Left forelimb (tissue), 1 donor: ENCODE measurements around the gene SARS2.
"Not testable (repeated sequence)": the region's sequence is repeated elsewhere in the genome, so short reads cannot be mapped to it uniquely, and the experiment has no call there.

Experiments used
- DNase-seq: peaks from one replicate; pipeline ENCODE4 v3.0.0-alpha.2; 2018; ENCODE audit warnings: low spot score

SARS2 gene

DNA sequence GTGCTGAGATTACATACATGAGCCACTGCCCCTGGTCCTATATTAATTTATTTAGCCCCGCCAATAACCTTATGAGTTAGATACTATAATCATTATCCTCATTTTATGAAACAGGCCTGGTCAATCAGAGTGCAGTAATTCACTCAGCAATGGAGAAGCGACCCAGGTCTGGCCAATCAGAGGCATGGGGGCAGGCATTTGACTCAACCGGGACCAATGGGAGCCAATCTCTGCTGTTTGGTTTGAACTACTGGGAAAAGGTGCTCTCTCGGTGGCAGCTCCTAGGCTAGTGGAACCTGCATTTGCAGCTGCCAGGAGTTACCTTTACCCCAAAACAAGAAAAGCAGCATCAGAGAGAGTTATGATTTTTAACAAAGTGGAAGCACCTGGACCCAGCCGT lies 37.7 kb downstream of the SARS2 start:
- DNase-seq = no peak

DNA sequence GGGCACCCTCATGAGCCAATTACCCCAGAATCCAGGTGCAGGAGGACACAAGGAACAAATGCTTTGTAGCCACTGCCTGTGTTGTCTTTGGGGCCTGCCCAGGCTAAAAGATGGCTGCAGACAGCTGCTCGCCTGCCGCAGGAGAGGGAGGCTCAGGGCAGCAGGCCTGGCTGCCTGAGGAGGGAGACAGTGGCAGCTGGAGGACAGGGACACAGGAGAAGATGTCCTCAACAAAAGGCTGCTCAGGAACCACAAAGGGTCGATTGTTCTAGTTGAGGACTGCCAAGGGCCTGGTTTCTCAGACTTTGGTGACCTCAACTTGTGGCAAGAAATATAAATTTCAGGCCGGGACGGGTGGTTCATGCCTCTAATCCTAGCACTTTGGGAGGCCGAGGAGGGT lies 38.8 kb downstream of the SARS2 start:
- no peak for DNase-seq

DNA sequence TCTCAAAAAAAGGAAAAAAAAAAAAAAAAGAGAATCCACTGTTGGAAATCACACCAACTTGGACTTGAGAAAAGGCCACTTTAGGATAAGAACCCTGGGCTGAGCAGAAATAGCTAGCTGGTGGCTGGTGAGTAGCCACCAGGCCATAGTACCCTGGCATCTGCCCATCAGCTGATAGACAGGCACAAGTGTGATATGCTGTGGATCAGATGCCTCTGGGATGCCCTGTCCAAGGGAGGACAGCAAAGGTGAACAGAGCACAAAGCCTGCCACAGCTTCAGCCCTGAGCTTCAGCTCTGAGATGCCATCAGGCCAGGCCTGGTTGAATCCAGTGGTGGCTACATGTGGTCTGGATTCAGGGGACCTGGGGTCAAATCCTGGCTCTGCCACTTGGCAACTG lies 39.9 kb downstream of the SARS2 start:
- no peak for DNase-seq

DNA sequence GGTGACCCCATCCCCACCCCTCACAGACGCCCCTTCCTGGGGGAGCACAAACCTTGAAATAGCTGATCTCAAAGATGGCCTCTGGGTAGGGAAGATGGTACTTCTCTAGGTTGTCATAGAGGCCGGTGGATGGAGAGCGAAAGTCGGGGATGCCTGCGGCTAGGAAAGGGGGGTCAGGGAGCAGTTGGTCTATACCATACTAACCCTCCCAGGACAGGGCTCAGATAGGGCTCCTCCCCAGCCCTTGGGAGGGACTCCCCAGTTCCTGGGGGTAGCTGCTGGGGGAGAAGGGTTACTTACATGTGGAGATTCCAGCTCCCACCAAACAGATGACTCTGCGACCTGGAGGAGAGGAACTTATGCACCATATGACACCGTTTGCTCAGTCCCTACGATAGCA lies 40.8 kb downstream of the SARS2 start:
- no peak for DNase-seq

DNA sequence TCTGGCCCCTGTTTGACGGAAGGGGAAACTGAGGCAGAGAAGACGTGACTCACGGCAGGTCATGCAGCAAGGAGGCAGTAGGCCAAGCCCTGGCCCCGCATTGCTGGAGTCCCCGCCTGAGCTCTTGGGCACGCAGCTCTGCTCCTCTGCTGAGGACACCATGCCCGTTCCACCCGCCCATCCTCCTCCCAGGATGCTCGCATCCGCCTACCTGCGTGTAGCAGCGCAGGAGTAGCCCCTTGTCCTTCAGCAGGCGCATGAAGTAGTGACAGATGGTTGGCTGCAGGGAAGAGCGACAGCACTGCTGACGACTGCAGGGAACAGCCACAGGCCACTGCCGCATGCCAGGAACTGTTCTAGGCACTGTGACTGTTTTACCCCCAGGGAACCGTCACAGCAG lies 41.7 kb downstream of the SARS2 start:
- no peak for DNase-seq

DNA sequence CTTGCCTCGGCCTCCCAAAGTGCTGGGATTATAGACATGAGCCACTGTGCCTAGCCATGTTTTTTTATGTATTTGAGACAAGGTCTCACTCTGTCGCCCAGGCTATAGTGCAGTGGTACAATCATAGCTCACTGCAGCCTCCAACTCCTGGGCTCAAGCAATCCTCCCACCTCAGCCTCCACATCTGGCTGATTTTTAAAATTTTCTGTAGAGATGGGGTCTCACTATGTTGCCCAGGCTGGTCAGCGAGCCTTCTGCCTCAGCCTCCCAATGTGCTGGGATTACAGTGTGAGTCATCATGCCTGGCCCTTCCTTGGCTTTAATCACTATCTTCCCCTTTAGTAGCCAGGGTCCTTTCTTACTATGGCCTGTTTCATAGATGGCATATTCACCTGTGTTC lies 45.9 kb downstream of the SARS2 start:
- not testable (repeated sequence) for DNase-seq

DNA sequence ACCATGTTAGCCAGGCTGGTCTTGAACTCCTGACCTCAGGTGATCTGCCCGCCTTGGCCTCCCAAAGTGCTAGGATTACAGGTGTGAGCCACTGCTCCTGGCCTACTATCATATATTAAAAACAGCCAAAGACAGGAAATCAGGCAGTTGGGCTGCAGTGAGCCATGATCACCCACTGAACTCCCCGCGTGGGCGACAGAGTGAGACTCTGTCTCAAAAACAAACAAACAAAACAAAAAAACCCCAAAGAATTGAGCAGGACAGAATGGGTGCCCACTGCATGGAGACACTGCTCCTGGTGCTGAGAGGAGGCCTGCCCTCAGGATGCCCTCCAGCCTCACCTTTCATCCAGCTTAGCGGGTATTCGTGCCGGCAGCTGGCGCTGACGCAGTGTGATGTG lies 47.3 kb downstream of the SARS2 start:
- DNase-seq = no peak

DNA sequence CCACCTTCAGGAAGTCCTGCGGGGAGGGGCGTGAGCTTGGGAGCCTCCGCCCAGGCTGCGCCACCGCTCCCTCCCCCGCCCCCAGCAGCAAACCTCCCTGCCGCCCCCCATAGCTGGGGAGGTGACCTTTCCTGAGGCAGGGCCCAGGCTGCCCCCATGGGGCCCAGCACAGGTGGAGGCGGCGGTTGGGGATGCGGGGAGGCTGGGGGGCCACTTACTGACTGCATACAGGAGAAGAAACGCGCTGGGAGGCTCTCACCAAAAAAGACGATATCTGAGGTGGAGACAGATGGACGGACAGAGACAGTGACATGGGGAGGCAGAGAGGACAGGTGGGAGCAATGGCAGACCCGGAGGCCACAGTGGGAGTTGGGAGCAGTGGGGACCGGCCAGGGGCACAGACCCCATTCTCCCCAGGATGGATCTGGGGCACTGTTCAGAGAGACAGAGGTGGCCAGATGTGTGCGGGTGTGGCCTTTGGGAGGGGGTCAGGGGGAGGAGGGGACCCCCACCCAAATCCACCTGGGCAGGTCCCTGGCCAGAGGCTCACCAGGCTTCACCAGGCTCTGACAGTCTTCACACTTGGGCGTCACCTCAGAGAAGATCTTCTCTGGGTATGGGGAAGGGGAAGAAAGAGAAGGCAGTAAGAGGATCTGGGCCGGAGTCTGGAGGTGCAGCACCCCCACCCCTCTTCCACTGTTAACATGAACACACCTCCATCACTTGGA lies 49.5 kb downstream of the SARS2 start:
- DNase-seq = no peak

DNA sequence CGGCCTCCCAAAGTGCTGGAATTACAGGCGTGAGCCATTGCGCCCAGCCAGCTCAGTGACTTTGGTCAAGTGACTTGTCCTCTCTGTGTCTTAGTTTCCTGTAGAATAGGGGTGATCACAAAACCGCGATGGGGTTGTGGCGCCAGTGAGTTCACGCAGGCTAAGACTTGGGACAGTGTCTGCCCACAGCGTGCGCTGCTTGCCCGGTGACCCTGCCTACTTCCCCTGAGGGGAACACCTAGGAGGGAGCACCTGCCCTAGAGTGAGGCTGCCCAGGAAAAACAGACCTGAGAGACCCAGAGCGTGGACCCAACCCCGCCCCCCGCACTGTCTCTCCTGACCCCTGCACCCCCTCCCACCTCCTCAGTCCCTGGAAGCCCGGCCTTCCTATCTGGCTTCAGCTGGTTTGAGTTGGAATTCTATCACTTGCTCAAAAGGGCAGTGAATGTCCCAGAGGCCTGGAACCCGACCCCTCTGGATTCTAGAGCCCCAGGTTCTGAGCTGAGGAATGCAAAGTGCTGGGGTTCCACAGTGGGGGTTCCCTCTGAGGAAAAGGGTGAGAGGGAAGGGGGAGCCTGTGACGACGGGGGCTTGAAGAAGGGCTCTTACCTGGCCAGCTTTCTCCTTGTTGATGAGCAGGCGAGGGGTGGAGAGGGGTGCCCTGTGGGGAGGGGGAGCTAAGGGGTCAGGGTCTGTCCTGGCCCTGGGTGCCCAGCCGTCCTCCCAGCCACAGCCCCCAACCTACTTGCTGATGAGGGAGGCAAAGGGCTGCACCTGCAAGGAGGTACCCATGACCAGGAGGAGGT lies 50.3 kb downstream of the SARS2 start:
- no peak for DNase-seq

DNA sequence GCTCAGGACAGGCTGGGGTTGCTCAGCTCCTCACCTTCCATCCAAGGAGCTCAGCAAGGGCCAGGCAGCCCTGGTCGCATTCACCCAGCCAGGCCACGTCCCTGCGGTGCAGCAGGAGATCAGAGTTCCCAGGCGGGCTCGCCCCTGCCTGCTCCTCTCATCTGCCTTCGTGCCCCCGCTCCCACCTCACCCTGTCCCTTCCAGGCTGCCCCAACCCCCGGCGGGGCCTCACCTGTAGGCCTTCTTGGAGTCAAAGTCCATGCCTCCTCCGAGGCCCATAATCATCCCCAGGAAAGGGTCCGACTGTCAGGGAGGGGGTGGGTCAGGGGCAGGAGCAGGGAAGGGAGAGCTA lies 51.2 kb downstream of the SARS2 start:
- DNase-seq = no peak

DNA sequence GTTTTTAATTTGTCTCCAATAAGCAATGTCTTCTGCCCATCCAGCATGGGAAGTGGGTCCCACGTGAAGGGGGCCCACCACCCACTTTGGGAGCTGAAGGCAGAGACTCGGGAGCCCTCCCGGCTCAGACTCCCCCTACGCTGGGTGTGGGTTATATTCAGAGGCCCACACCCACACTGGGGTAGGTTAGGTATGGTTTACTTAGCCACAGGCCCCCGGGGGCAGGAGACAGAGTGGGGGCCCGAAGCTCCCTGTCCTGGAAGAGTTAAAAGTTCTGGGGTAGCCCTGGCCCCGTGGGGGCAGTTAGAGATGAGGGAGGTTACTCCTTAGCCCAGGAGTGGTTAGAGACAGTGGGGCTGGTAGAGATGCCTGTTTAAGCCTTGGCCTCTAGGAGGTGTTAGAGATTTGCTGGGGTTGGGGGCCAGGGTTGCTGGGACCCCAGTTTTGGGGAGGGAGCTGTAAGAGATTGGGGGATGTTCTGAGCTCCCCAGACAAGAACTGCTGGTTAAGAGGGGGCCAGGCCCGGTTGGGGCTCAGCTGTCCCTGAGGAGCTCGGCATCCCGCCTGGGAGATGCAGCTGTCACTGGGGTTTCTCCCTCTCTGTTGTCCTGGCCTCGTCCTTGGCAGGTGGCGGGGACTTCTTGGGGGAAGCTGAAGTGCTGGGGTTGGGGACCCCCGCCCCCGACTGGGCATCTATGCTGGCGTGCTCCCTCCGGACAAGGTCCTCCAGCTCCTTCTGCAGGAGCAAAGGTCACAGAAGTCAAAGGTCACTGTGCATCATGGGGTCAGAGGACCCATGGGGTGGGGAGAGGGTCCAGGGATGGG lies 51.8 kb downstream of the SARS2 start:
- no peak for DNase-seq

DNA sequence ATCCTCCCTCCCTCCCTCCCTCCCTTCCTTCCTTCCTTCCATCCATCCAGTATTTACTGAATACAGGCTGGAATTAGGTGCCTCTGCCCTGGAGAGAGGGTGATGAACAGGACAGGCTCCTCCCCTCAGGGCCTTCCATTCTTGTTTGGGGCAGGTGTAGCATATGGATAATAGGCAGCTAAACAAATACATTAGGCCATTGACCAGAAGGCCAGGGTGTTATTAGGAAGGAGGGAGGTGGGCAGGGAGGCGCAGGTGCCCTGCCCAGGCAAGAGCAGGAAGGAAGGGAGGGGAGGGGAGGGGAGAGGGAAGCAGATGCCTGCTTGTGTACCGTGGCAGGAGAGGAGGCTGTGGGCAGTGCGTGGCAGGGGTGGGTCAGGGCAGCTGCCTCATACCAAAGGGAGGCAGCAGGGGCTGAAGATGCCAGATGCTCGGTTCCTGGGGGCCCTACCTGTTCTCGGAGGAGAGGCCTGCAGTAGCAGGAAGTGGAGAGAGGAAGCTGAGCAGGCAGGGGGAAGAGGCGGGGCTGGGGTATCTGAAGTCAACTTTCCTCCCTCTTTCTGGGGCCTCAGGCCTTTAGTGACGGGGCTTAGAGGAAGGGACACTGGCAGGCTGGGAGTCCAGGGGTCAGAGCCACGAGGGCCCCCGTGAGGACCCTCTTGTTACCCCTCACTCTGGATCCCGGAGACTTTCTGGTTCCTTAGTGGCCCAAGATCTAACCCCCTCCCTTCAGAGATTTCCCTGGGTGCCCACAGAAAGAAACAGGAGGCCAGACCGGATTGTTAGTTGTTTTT lies 52.6 kb downstream of the SARS2 start, which contains the start of gene RINL:
RINL (minus strand) TSS at position 495 of the 794 bp plus-strand sequence. CDS start 1,533 bp downstream, outside the sequence.
- no peak for DNase-seq

DNA sequence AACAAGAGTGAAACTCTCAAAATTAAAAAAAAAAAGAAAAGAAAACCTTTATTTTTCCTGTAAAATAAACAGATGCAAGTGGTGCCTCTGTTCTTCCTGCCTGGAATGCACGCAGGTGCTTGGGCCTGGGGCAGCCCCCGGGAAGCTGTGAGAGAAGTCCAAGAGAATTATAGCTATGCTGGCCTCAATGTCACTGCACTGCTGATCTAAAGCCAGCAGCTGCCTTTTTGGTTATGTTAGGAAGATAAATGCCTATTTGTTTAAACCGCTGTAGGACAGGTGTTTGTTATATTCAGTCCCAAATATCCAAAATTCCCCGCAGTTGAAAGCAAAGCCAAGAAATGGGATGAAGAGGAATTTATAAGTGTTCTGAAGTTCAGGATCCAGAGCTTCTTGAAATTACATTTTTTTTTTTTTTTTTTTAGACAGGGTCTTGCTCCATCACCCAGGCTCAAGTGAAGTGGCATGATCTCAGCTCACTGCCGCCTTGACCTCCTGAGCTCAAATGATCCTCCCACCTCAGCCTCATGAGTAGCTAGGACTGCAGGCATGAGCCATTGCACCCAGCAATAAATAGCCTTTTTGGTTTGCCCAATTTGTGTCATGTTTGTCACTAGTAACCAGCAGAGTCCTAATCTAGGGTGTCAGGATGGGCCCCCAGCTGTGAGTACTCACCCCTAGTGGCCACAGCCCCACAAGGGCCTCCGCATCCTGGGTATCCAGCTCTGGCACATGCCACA lies 54.7 kb downstream of the SARS2 start:
- no peak for DNase-seq

DNA sequence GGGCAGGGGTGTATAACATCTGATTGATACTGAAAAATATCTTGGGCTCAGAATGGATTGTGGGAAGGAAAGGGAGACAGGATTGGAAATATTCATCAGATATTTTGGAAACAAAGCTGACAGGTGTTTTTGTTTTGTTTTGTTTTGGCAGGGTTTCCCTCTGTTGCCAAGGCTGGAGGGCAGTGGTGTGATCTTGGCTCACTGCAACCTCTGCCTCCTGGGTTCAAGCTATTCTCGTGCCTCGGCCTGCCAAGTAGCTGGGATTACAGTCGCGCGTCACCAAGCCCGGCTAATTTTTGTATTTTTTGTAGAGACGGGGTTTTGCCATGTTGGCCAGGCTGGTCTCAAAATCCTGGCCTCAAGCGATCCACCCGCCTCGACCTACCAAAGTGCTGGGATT lies 57.2 kb downstream of the SARS2 start:
- DNase-seq = not testable (repeated sequence)

DNA sequence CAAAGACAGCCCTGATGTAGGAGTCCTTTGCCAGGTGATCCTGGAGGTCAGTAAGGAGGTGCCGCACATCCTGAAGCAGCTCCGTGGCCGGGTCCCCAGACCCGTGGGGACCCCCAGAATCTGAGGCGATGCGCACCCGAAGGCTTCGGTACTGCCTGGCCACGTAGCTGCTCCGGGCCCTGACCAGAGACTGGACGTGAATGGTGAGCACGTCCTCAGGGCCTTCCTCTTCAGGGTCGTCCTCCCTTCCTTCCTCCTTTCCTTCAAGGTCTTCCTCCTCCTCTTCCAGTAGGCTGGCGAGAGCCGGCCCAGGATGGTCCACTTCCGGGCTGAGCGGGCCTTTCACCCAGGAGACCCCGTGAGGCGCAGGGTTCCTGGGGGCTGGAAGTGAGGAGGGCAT lies 60.0 kb downstream of the SARS2 start:
- DNase-seq = no peak

DNA sequence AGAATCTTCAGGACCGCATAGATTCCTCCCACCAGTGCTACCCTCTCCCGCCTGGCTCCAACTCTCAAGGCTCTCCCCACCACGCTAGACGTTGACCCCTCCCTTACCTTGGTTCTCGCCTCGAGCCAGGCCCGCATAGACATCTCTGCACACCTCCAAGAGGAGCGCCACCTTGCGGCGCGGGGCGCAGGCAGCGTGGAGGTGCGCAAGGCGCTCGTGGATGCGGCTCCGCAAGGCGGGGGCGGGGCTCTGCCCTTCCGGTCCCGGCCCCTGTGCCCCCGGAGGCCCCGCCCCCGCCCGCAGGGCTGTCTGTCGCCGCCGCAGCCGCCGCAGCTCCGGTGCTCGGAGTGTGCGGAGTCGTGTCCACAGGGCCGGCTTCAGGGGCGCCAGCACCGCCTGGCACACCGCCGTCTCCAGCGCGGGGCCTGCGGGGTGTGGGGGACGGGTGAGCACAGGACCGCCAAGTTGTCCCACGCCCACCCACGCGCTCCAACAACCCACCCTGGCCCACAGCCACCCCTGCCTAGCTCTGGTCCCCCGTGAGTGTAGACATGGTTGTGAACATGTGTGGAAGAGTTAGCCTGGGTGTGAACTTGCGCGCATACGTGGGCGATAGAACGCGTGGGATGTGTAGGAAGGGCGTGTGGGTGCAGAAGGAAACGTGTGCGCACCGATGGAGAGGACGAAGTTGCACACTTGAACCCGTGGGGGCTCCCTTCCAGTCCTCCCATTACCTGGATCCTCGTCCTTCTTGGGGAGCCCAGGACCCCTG lies 60.5 kb downstream of the SARS2 start:
- DNase-seq = no peak

DNA sequence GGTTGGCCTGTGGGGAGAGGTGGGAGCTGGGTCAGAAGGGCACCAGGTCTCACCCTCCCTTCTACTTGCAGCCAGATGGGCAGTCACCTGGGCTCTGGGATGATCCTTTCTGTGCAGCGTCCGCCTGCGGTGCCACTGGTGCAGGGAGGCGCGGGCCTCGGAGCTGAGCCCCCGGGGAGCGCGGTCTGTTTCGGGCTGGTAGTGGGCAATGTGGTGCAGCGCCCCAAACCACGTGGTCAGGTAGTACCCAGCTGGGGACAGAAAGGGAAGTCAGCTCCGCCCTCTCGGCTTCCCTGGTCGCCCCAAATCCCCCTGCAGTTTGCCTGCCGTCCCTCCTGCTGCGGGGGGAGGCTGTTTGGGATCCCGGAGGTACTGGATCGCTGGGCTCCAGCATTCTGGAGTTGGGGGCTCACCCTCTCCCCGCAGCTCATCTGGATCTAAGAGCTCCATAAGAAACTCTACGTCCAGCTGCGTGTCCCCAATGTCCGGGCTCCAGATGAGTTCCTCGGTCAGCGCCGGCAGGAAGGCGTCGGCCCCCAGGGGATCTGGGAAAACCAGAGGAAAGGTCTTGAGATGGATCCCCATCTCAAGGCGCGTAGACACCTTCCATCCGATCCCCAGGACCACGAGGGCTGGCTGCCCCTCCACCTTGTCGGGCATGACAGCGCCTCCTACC lies 61.3 kb downstream of the SARS2 start:
- DNase-seq = no peak

DNA sequence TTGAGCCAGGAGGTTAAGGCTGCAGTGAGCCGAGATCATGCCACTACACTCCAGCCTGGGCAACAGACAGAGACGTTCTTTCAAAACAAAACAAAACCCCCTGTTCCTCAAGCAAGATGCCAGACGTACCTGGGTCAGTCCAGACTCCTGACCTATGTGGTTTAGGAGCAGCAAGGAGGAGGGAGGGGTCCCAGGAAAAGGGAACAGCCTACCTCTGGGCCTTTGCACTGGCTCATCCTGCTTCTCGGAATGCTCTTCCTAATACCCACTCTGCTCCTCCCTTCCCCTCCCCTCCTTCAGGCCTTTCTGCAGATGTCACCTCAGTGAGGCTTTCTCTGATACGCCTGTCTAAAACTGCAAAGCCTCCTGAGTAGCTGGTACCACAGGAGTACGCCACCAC lies 62.0 kb downstream of the SARS2 start:
- DNase-seq = no peak

DNA sequence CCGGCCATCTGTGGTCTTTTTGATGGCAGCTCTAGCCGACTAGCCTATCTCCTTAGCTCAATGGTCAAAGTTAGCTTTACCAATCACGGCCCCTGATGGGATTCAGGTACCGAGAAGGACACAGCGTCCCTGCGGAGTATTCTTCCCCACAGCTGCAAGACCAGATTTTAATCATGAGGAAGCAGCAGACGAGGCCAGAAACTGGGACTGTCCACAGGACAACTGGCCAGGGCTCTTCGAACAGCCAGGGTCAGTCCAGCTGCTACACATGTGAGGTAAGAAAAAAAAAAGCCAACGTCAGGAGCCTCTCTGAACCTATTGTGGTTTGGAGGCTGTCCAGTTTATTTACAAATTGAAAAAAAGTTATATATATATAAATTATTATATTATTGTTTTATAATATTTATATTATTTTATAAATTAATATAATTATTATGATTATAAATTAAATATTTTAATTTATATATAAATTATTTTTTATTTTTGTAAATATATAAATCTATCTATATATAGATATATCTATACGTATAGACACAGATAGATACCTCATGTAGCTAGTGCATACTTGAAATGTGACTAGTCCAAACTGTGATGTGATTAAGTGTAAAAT lies 63.3 kb downstream of the SARS2 start:
- no peak for DNase-seq
